CD14-positive monocyte (primary cell): ENCODE results near the gene FHIT. TPM values are rescaled to one million over a fixed set of nuclear protein-coding genes. Genes with fewer than 3 reads are reported as not detected.

Experiments
- DNase-seq, 3 donors: peaks; one replicate each; pipeline ENCODE4 v3.0.0-alpha.2; 2011 to 2022
- H2AFZ ChIP-seq: 2 replicates; pipeline ENCODE4 v1.6.0; 2012; ENCODE audit warnings: mild to moderate bottlenecking, low read depth, low read length, inconsistent platforms; ENCODE audit not compliant: insufficient read depth, poor library complexity, severe bottlenecking
- H3K27ac ChIP-seq, 2 donors: 1 replicate in 1 of 2; 2 replicates in 1 of 2; pipeline ENCODE4 v1.5.1; 2012 to 2013; ENCODE audit warnings: low read length in 2 of 2, control low read depth in 1 of 2, inconsistent platforms in 1 of 2, low read depth in 1 of 2, mild to moderate bottlenecking in 1 of 2
- H3K27me3 ChIP-seq, 2 donors: one replicate each; pipeline versions ENCODE4 v1.6.0 to v1.6.1; 2011 to 2013; ENCODE audit warnings: low read length in 2 of 2; ENCODE audit not compliant: control insufficient read depth in 2 of 2, insufficient read depth in 2 of 2
- H3K36me3 ChIP-seq, 2 donors: replicated peaks in 1 of 2; 1 replicate in 1 of 2; 2 replicates in 1 of 2; pipeline versions ENCODE4 v1.5.1 to v1.6.1; 2012 to 2013; ENCODE audit warnings: low read length in 2 of 2, control low read depth in 1 of 2, inconsistent platforms in 1 of 2, mild to moderate bottlenecking in 1 of 2; ENCODE audit not compliant: insufficient read depth in 2 of 2, control insufficient read depth in 1 of 2
- H3K4me1 ChIP-seq, 2 donors: 1 replicate in 1 of 2; 2 replicates in 1 of 2; pipeline versions ENCODE4 v1.5.1 to v1.6.1; 2012 to 2013; ENCODE audit warnings: low read length in 2 of 2, control low read depth in 1 of 2, inconsistent platforms in 1 of 2, mild to moderate bottlenecking in 1 of 2, moderate library complexity in 1 of 2; ENCODE audit not compliant: insufficient read depth in 2 of 2, control insufficient read depth in 1 of 2
- H3K4me2 ChIP-seq: replicated peaks from 2 replicates; pipeline ENCODE3; 2012; ENCODE audit warnings: low read length, moderate library complexity, mild to moderate bottlenecking; ENCODE audit not compliant: poor library complexity, severe bottlenecking; ENCODE audit errors: extremely low read depth
- H3K4me3 ChIP-seq, 3 experiments: fragments of 200-600 bp in 1 of 3; sonication (generic) in 1 of 3; replicated peaks in 1 of 3; 1 replicate in 2 of 3; 2 replicates in 1 of 3; pipeline ENCODE4 v1.5.1; 2011 to 2013; ENCODE audit warnings: low read length in 3 of 3, mild to moderate bottlenecking in 3 of 3, control low read depth in 2 of 3, low read depth in 2 of 3, inconsistent platforms in 1 of 3, moderate library complexity in 1 of 3
- H3K79me2 ChIP-seq: 2 replicates; pipeline ENCODE4 v1.6.0; 2012; ENCODE audit warnings: mild to moderate bottlenecking, control low read depth, inconsistent platforms, low read length, moderate library complexity; ENCODE audit not compliant: insufficient read depth
- H3K9ac ChIP-seq: 2 replicates; pipeline ENCODE4 v1.6.0; 2017; ENCODE audit warnings: low read length, mild to moderate bottlenecking; ENCODE audit not compliant: insufficient read depth, poor library complexity, severe bottlenecking
- H3K9me3 ChIP-seq, 2 donors: replicated peaks in 1 of 2; 1 replicate in 1 of 2; 2 replicates in 1 of 2; pipeline versions ENCODE4 v1.5.1 to v1.6.1; 2012 to 2013; ENCODE audit warnings: low read length in 2 of 2, control low read depth in 1 of 2; ENCODE audit not compliant: control insufficient read depth in 1 of 2, insufficient read depth in 1 of 2
- H4K20me1 ChIP-seq: 2 replicates; pipeline ENCODE4 v1.6.0; 2012; ENCODE audit warnings: mild to moderate bottlenecking, low read length, control low read depth, moderate library complexity; ENCODE audit not compliant: insufficient read depth
- H3K27ac Mint-ChIP-seq, 7 donors: one replicate each; pipeline ENCODE4 v1.8.0; 2020; ENCODE audit warnings: mild to moderate bottlenecking in 7 of 7, mixed read lengths in 7 of 7, moderate library complexity in 6 of 7, inconsistent platforms in 2 of 7
- H3K27me3 Mint-ChIP-seq, 3 donors: one replicate each; pipeline ENCODE4 v1.8.0; 2021 to 2022; ENCODE audit warnings: low read depth in 3 of 3, mild to moderate bottlenecking in 3 of 3, mixed read lengths in 3 of 3, moderate library complexity in 3 of 3, inconsistent platforms in 1 of 3
- H3K36me3 Mint-ChIP-seq, 2 donors: one replicate each; pipeline ENCODE4 v1.8.0; 2020; ENCODE audit warnings: mixed read lengths in 2 of 2, inconsistent platforms in 1 of 2, mild to moderate bottlenecking in 1 of 2
- H3K4me1 Mint-ChIP-seq: one replicate; pipeline ENCODE4 v1.8.0; 2020; ENCODE audit warnings: mild to moderate bottlenecking, mixed read lengths
- H3K4me3 Mint-ChIP-seq, 2 donors: one replicate each; pipeline ENCODE4 v1.8.0; 2020; ENCODE audit warnings: mild to moderate bottlenecking in 2 of 2, mixed read lengths in 2 of 2, moderate library complexity in 1 of 2
- H3K9me3 Mint-ChIP-seq, 7 donors: one replicate each; pipeline ENCODE4 v1.8.0; 2020 to 2022; ENCODE audit warnings: mixed read lengths in 7 of 7, mild to moderate bottlenecking in 6 of 7, moderate library complexity in 6 of 7, inconsistent platforms in 2 of 7
- CTCF ChIP-seq: fragments of 200-600 bp; IDR thresholded peaks from one replicate; pipeline ENCODE4 v1.8.0; 2022; ENCODE audit warnings: antibody characterized with exemption, mild to moderate bottlenecking
- WGBS: methylation state at CpG from one replicate; pipeline ENCODE4 v1.1.5; 2013; ENCODE audit warnings: missing lambda C conversion rate; ENCODE audit not compliant: insufficient coverage; 5-methylcytosine and 5-hydroxymethylcytosine counted together
- intact Hi-C, 2 donors: fragments of 100-400 bp; cut with micrococcal nuclease; formaldehyde crosslinking; loops; one replicate each; pipeline versions ENCODE4 v1.15.0 to v1.15.1; 2023
- polyA plus RNA-seq, 3 donors: library from polyadenylated mRNA; depleted of rRNA in 1 of 3; unstranded in 2 of 3; stranded (reverse) in 1 of 3; fragments of 300-500 nt in 2 of 3; fragments of >200 nt in 1 of 3; fragmentation: Illumina TruSeq in 2 of 3; gene quantifications; 1 replicate in 2 of 3; 2 replicates in 1 of 3; pipeline ENCODE4 v1.2.3, GENCODE V29; 2012 to 2021

Gene FHIT
- polyA plus RNA-seq, 3 donors = 1.7 to 3.4 (median 3.2) TPM

GRCh38 chr3:60599586-60599985, 651.7 kb downstream of the FHIT start:
- no peaks in the 10 kb centered on the region for H3K27me3 ChIP-seq
- no peaks in the 10 kb centered on the region for H3K9me3 ChIP-seq
- H3K79me2 ChIP-seq = no peaks in the 10 kb centered on the region
- H3K4me3 Mint-ChIP-seq = no peak overlapping the region
- H2AFZ ChIP-seq = no peak overlapping the region
- H3K4me1 ChIP-seq = no peaks in the 10 kb centered on the region
- no peaks in the 10 kb centered on the region for H3K36me3 ChIP-seq
- no peak overlapping the region for H3K4me2 ChIP-seq
- peaks cover 0 to 2% (median 0%) of the 10 kb centered on the region in 3 donors for H3K27me3 Mint-ChIP-seq
- H3K9me3 Mint-ChIP-seq = no peaks in the 10 kb centered on the region
- no peak for DNase-seq
- intact Hi-C loops = no loop called here
- TF ChIP-seq CTCF = no peak
- H3K36me3 Mint-ChIP-seq = no peaks in the 10 kb centered on the region
- H3K4me1 Mint-ChIP-seq = peaks cover 7% of the 10 kb centered on the region
- H3K27ac Mint-ChIP-seq = no peak overlapping the region
- WGBS = no CpG with 5 or more reads among the region's 1 CpG
- no peaks in the 10 kb centered on the region for H4K20me1 ChIP-seq
- H3K9ac ChIP-seq = no peak overlapping the region
- no peak overlapping the region for H3K4me3 ChIP-seq
- no peak overlapping the region for H3K27ac ChIP-seq

- Histone ChIP-seq H3K79me2 (no peaks in the 10 kb centered on the region), H2AFZ (no peak overlapping the region), H3K27ac (no peak overlapping the region), H3K4me1 (no peaks in the 10 kb centered on the region), H3K36me3 (no peaks in the 10 kb centered on the region), H3K9me3 (no peaks in the 10 kb centered on the region), H3K4me3 (no peak overlapping the region), H3K4me2 (no peak overlapping the region), H3K9ac (no peak overlapping the region), H4K20me1 (no peaks in the 10 kb centered on the region), H3K27me3 (no peaks in the 10 kb centered on the region)
- Mint-ChIP-seq H3K27ac (no peak overlapping the region), H3K36me3 (no peaks in the 10 kb centered on the region), H3K4me1 (peaks cover 16% of the 10 kb centered on the region), H3K4me3 (no peak overlapping the region), H3K27me3 (peaks cover 0 to 2% (median 0%) of the 10 kb centered on the region in 3 donors), H3K9me3 (no peaks in the 10 kb centered on the region)
- TF ChIP-seq CTCF = no peak
- intact Hi-C loops = no loop called here
- 71% methylated on average over 1 of the region's 2 CpGs for WGBS
- no peak for DNase-seq
Observed at GRCh38 chr3:60598671-60599070, 652.6 kb downstream of the FHIT start.
